Tibial nerve (tissue), 4 donors: ENCODE data around the gene FAM124A.

Source experiments
- EP300 ChIP-seq, 2 donors: sonication (generic); formaldehyde crosslinking; IDR thresholded peaks; one replicate each; pipeline ENCODE4 v1.6.1; 2017; ENCODE audit warnings: antibody characterized with exemption in 2 of 2, mild to moderate bottlenecking in 1 of 2
- POLR2A ChIP-seq, 2 donors: fragments of 450-650 bp; IDR thresholded peaks; one replicate each; pipeline ENCODE4 v1.6.1; 2017; ENCODE audit warnings: antibody characterized with exemption in 2 of 2, mild to moderate bottlenecking in 2 of 2, moderate library complexity in 2 of 2
- TF ChIP-seq, protein P1 (sequence below), 5 experiments: fragments of 200-600 bp in 3 of 5; fragments of 450-650 bp in 2 of 5; sonication (generic) in 3 of 5; IDR thresholded peaks; one replicate each; pipeline ENCODE4 v1.5.1; 2016 to 2019; ENCODE audit warnings: antibody characterized with exemption in 5 of 5, mild to moderate bottlenecking in 3 of 5, moderate library complexity in 2 of 5

DNA sequence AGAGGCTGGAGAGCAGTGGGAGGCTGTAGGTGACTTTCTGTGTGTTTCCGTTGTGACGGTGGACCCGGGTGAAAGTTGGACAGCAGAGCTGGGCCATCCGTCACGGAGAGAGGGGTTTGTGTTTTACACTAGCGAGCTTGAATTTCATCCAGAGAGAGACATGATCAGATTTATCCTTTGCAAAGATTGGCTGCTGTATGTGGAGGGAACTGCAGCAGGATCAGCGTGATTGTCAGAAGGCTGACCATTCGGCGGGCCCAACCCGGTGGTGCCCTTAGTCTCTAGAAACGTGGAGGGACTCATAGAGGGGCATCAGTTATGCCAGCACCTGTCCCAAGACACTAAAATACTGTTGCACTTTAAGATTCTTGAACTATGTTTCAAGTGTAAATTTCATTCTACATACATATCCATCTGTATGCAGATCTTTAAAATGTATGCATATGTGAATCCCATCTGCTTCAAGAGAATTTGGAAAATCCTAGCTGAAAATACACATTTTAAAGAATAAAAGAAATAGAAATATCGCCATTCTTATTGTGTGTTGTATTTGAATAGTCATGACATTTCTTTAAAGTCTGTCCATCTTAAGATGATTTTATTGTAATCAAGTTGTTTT lies 7.0 kb downstream of the FAM124A start:
- TF ChIP-seq, protein P1, sequence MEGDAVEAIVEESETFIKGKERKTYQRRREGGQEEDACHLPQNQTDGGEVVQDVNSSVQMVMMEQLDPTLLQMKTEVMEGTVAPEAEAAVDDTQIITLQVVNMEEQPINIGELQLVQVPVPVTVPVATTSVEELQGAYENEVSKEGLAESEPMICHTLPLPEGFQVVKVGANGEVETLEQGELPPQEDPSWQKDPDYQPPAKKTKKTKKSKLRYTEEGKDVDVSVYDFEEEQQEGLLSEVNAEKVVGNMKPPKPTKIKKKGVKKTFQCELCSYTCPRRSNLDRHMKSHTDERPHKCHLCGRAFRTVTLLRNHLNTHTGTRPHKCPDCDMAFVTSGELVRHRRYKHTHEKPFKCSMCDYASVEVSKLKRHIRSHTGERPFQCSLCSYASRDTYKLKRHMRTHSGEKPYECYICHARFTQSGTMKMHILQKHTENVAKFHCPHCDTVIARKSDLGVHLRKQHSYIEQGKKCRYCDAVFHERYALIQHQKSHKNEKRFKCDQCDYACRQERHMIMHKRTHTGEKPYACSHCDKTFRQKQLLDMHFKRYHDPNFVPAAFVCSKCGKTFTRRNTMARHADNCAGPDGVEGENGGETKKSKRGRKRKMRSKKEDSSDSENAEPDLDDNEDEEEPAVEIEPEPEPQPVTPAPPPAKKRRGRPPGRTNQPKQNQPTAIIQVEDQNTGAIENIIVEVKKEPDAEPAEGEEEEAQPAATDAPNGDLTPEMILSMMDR (IDR thresholded peaks at IDR 0.05), result no peak
- no peak for TF ChIP-seq POLR2A (IDR thresholded peaks at IDR 0.05)
- TF ChIP-seq EP300 (IDR thresholded peaks at IDR 0.05), result no peak
